ENCODE measurements around the gene HOXB8. TPM values are rescaled to one million over a fixed set of nuclear protein-coding genes. Genes with fewer than 3 reads are reported as not detected.
A peak's percentile ranks its signal among the peaks of the same experiment; 100 is the strongest.

HOXB8 gene
- total RNA-seq, 1 donor from 2014 or later: 65.8 TPM

DNA sequence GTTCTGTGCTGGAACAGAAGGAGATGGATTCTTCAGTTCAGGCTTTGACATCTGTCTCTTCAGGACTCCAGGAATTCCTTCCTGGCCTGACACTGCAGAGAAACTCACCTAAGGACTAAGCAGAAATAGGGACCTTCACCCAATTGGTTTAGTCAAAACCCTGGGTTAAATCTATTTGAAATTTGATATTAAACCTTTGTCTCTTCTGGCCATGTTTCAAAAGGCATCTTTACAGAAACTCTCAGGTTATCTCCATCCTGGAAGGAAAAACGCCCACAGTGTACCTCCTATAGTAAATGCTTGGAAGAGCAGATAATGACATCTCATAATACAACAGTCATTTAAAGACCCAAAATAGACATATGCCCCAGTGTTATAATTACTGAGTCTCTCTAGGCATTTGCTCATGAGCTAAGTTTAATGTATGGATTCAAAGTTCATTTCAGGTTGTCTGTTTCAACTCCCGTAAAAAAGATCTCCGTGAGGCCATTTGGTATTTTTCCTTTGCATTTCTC is 31.3 kb downstream of the HOXB8 start:
- DNase-seq (ENCODE audit: low read depth): no peak

DNA sequence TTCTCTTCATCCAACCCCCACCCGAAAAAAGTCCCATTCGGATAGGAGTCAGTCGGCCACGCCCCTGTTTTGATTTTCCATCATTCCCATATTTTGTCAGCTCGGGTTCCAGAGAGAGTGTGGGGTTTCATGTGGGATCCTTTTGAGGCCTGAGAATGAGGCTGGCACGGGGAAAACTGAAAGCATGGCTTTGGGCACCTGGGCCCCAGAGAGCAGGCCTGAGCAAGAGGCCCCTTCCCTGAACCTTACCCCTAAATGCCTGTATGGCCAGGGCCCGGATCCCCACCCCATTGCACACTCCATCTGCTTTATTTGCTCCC is 32.4 kb downstream of the HOXB8 start:
- DNase-seq (ENCODE audit: low read depth): no peak

DNA sequence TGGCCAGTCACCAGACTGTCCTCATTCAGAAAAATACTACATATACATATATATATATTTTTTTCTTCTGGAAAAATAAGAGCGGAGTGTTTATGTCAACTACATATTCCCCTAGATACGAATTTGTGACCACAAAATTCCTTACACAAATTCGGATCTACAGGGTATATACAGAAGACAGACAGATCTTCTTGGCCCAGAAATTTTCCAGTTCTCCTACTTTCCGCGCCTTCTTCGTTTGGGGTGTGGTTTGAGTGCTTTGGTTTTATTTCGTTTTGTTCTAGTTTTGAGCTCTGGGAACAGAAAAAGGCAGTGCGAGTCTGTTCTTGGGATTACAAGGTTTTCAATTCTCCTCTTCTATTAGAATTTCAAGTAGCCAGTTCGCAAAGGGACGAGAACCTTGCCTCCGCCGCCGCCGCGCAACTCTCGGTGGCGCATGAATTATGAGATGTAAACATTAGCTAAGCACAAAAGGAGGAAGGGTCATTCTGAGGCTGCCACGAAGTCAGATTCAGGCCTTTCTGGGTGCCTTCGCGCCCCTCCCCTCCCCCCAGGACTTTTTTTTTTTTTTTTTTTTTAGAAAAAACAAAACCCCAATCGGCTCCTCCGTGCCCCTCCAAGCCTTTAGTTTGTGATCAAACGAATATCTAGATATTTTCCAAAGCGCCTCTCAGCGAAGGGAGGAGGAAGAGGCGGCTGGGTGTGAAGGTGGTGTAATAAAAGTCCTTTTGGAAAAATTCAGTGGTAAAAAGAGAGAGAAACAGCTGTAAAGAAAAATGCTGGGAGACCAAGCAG is 35.1 kb downstream of the HOXB8 start:
- DNase-seq (ENCODE audit: low read depth): no peak

DNA sequence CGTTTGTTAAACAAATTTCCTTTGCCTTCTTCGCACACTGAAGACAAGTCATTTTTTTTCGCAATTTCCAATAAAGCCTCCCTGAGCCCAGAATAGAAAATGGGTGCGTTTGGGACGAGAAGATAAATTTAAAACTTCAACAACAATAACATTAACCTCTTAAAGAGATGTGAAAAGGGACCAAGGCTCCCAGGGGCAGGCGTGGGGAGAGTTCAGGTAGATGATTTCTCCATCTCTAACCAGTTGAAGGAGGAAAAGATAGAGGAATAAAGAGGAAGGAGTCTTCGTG is 35.7 kb downstream of the HOXB8 start:
- no peak for DNase-seq (ENCODE audit: low read depth)

DNA sequence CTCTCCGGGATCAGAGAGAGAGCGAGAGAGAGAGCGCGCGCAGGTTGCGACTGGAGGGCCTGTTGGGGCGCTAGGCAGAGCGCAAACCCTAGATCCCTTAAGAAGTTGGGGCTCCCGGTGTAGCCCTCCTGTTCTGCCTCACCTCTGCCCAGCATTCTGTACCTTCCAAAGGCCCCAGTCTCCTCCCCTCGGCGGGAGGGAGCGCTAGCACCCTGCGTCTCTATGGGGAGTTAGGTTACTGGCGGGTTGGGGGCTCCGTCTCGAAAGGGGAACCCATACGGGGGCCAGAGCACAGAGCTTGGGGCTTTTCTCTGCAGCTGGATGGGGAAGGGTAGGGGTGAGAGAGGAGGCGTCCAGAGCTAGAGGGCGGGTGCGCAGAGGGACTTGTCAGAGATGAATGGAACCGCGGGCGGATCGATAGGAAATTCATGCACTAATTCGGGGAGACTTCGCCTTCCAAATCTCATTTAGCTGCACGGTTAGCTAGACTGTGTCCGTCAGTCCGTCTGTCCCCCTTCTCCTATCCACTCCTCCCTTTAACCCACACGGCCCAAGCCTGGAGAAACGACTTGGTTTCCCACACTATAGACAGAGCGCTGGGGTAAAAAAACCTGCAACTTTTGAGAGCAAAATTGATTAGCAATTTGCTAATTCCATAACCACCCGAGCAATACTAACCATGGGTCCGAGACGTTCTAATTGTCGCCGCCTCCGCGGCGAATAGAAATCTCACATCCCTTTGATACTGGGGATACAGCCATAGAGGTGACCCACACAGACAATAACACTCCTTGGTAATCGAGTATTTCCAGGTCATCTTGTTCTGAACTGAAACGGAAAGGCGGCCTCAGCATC is 36.2 kb downstream of the HOXB8 start:
- DNase-seq (ENCODE audit: low read depth): no peak

DNA sequence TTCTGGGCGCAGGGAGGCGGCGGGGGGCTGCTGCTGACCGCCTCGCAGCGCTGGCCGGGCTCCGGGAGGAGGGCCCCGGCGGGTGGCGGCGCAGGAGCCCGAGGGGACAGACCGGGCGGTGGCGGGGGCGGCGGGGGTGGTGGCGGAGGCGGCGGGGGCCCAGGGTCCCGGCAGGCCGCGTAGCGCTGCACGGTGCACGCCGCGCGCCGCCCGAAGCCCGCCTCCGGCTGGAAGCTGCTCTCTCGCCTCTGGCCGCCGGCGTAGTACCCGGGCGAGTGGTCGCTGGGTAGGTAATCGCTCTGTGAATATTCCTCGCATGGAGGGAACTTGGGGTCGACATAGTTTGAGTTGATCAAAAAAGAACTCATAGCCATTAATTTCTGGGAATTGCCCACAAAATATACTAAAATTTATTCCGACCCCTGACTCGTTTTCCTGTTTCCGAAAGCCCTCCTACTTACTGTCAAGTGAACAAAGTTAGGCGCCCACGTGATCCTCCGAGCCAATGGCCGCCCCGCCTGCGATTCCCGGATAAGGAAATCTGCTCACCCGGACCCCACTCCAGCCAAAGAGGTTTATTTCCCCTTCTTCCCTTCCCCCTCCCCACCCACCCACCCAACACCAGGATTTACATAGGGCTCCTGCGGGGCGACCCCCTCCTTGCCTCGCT is 37.0 kb downstream of the HOXB8 start, which contains the start of gene HOXB4:
Gene HOXB4, minus strand, starts transcription at position 405 of the 670 bp plus-strand sequence. Its CDS starts 31 bp downstream, at position 374.
- DNase-seq (ENCODE audit: low read depth): peak; percentile 67

DNA sequence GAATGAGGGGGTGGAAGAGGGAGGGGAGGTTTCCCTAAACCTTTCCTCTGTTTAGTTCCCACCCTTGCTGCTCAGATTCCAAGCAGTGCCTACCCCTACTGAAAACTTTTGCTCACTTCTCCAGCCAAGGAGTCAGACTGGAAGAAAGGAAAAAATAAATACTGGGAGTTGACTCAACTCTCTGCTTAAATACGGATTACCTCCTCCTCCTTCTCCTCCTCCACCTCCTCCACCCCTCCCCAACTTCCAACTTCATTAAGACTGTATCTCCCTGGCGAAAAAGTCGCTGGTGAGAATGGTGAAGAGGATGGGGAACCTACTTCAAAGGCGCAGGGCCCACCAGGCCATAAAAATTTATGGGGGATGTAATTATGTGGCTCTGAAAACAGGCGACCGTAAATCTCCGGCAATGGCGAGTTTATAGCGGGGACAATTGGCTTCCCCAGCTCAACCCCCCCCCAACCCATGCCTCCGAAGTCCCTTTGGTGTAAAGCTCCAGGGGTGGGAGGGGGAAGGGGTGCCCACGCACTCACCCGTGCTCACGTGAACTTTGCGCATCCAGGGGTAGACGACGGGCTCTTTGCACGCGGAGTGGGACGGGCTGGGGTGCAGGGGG is 37.7 kb downstream of the HOXB8 start:
- DNase-seq (ENCODE audit: low read depth): peak; percentile 69

DNA sequence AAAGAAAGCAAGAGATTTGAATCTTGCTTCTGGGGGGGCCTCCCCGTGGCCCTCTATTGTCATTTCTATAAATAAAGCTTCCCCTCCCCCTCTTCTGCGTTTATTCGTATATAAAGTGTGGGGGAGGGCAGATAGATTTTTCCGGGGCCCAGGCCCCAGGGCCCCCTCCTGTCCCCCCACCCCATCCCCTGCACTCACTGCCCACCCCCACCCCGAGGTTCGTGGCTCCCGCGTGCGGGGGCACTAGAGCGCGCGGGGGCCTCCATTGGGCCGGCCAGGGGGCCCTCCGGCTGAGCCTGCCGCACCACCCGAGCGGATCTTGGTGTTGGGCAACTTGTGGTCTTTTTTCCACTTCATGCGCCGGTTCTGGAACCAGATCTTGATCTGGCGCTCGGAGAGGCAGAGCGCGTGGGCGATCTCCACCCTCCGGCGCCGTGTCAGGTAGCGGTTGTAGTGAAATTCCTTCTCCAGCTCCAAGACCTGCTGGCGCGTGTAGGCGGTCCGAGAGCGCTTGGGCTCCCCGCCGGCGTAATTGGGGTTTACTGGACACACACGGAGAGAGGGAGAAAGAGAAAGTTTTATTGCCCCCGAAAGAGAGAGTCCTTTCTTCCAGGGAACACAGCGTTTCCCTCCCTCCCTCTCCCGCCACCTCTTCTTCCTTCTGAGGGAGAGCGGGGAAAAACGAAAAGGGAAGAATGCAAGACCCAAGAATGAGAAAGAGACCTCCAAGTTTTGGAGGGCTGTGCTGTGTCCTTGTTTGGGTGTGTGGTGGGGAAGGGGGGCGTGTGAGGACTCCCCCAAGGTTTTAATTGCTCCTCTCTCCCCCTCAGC is 38.4 kb downstream of the HOXB8 start:
- peak; percentile 82 for DNase-seq (ENCODE audit: low read depth)

DNA sequence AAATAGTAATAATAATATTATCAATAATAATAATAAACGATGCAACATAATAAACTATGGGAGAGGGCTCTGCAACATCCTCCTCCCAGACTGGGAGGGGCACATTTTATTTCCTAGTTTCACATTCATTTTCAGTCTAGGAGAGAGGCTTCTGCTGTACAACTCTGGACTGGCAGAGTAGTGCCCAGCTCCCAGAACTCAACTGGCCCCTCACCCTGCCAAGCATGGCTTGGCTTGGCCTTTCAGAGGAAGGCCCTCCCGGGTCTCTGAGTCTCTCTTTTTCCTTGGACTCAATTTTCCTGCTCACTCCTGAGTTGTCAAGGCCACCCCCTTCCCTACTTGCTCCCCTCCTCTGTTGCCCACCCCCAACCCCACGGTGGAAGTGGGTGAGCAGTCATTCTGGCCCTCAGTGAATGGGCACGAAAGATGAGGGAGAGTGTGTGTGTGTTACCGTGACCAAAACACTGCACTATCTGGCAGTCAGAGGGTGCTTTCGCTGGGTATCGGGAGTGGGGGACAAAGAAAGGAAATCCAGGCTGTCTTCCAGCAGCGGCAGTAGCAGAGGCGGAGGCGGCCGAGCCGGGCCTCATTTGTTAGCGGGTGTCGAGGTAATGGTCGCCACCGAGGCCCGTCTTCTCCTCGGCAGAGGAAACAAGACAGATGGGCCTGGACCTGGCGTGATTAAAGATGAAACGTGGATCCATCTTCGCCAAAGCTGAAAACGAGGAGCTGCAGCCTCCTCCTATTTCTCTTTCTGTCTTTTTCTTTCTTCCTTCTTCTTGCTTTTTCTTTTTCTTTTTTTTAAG is 39.2 kb downstream of the HOXB8 start:
- DNase-seq (ENCODE audit: low read depth): no peak

DNA sequence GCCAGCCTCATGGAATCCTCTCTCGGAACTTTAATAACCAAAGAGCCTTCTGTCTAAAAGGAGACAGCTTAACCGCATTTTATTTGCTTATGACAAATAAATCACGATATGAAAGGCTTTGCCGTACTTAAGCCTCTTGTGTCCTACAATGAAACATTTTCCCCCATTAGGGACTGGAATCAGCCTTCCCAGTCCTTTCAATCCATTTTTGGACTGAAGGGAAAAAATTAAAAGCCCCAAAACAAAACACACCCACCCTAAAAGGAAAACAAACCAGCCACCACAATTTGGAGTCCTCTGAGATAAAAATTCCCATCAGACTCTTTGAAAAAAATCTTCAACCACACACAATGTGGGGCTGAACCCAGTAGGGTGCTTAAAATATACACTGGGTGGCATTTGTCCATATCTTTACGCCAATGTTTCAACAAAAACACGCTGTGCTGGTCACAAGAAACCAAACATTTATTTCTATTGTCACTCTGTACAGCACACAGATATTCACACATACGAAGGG is 40.0 kb downstream of the HOXB8 start:
- no peak for DNase-seq (ENCODE audit: low read depth)

DNA sequence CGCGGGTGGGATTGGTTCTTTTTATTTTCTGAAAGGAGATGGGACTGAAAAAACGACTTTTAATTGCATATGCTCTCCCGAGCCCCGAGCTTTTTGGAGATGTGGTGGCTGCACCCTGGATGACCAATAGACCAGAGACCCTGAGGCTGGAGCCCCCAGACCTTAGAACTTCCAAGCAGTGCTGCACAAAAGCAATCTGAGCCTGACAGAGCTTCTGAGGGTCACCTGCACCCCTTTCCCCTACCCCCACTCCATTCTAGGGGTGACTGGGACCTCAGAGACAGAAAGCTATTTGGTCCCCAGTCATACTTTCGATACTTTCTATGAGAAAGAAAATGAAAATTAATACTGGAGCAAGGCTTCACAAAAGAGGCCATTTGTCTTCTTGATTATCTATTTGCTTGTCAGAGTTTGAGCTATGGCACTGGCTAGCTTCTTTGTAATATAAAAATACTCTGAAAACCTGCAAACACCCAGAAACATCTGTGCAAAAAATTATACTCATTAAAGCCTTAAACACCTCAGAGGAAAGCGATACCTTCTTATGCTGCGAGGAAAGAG is 40.5 kb downstream of the HOXB8 start:
- no peak for DNase-seq (ENCODE audit: low read depth)

DNA sequence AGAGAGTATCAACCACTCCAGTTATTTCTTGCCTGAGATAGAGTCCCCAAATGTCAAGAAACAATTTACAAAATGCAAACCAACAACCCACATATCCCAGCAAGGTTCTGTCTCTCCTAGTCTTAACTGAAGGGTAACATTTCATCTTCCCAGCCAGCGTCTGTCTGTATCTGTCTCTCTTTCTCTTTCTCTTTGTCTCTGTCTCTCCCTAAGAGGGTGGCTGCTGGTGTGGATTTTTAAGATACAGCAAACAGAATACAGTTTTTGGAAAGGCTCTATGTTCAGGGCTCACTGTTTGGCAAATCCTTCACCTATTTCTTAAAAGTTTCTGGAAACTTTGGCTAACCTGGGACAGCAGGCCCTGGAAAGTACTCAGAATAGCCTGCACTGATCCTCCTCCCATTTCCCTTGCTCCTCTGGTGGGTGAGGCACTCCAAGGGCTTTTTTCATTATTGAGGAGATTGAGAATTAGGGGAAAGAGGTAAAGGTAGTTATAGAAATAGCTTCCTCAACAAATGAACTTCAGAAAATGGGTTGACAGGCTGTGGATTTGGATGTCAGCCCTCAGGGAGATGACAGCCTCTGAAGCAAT is 43.2 kb downstream of the HOXB8 start:
- DNase-seq (ENCODE audit: low read depth): no peak

DNA sequence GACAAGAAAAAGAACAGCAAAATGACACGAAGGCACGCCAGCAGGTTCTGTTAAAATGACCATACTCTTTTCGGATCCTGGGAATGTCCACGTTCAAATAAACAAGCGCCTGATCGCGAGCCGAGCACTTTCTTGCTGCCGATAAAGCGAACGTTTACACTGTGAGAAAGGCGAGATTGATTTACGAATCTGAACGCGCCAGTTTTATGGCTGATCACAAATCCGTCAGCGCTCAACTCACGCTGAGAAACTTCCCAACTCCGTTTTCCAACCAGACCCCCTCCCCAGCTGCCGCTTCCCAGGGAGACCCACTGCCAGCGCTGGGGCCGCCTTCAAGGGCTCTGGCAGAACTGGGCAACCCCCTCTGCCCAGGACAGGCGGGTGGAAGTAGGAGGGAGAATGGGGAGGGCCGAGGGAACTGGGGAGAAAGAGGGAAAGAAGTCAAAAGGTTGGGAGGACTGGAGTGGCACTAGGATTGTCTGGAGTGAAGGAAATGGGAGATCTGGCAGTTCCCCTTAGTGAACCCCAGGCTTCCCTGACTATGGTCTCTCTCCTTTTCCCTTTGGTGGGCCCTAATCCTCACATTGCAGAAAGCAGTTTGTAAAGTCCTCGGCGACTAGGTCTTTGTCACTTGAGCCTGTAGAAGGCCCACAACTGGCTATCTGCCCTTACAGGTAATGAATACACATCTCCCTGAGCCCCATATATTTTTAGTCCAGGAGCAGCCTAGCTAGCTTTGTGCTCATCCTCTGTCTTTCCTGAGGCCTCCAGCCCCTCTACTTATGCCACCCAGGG is 43.9 kb downstream of the HOXB8 start:
- DNase-seq (ENCODE audit: low read depth): no peak

DNA sequence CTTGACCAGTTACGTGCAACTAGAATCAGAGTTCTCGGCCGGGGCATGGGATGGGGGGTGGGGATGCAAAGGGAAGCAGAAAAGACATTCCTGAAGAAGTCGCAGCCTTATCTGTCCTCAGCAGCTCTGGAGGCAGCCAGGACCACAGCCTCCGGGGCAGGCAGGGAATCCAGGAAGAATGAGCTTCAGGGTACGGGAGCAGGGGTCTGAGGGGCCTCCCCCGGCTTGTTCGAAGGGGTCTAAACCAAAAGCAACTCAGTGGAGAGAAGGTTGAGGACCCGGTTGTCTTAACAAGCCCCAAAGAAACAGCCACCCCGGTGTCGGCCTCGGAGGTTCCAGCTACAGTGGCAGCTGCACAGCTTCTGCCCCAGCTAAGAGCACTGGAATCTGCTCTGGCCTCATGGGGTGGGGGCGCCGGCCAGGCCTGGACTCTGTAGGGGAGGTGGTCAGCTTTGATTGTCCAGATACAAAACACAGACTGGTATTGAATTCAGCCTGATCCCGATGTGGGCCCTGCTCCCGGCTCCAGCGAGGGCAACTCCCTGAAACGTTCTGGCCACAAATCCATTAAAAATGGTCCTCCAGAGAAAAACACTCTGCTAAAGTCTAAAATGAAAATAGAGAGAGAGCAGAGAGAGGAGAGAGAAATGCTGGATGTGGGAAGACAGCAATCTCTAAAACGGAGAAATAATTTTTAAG is 44.6 kb downstream of the HOXB8 start:
- no peak for DNase-seq (ENCODE audit: low read depth)

DNA sequence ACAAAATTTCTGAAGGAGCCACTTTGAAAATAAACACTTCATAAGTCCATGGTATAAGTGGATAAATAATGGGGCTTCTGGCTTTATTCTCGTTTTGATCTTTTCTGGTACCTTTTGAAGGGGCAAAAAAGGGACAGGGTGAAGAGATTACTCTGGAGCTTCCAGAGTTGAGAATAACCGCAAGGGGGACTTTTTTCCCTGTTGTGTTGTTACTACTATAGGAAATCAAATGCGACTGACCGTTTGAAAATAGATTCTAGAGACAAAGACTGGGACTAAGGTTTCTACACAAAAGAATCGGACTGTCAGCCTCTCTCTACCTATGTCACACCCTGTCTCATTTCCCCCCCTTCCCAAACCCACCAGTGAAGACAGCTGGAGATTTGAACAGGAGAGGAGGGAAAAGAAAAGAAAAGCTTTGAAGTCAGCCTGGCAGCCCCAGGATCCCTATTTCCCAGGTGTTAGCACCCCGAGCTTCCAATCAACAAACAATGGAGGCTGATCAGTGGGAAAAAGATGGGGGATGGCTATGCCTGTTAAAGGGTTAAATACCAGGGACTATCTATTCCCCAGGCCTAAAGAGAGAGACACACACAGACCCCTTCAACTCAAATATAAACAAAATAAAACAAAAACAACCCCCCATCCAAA is 45.3 kb downstream of the HOXB8 start:
- DNase-seq (ENCODE audit: low read depth): no peak

DNA sequence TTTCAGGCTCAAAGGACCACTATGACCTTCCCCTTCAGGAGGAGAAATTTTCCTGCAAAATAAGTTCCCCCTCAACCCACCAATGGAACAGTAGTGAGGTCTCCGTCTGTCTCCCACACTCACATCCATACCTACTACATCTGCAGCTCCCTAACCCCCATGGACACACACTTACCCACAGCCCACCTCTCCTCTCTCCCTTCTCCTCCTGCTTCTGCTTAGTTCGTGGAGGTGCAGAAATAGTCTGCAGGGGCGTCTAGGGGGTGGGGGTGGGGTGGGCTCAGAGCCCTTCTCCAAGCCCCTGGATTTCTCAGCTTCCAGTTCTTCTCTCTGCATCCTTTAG is 45.9 kb downstream of the HOXB8 start:
- no peak for DNase-seq (ENCODE audit: low read depth)

DNA sequence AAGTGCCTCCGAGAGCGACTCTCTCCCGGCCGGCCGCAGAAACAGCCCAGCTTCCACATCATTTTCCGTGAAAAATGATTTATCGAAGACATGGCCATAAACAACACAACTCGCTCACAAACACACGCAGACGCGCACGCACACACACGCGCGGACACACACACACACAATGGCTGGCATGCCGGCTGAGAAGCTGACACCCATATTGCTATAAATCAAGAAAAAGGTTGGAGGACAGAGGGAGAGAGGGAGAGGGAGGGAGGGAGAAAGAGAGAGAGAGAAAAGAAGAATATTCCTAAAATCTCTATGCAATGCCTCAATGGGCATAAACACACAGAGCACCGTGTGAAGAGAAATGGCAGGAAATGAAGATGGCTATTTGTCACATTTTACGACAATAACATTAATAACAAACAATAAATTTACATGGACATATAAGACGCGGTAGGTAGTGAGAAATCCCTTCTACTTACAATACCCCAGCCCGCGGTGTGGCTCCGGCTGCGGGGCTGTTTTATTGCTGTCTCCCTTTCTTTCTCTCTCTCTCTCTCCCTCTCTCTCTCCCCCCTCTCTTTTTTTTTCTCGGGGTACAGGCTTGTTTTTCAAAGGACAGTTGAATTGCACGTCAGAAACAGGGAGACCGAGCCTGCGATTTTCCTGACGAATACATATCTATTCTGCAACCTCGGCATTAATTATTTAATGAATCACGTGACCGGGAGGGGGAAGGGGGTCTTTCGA is 46.4 kb downstream of the HOXB8 start:
- no peak for DNase-seq (ENCODE audit: low read depth)

Measured in renal cortical epithelial cell (primary cell).